ENCODE results near the gene PPTC7.
"Not testable (repeated sequence)": the region's sequence is repeated elsewhere in the genome, so short reads cannot be mapped to it uniquely, and the experiment has no call there.

PPTC7 gene

DNA sequence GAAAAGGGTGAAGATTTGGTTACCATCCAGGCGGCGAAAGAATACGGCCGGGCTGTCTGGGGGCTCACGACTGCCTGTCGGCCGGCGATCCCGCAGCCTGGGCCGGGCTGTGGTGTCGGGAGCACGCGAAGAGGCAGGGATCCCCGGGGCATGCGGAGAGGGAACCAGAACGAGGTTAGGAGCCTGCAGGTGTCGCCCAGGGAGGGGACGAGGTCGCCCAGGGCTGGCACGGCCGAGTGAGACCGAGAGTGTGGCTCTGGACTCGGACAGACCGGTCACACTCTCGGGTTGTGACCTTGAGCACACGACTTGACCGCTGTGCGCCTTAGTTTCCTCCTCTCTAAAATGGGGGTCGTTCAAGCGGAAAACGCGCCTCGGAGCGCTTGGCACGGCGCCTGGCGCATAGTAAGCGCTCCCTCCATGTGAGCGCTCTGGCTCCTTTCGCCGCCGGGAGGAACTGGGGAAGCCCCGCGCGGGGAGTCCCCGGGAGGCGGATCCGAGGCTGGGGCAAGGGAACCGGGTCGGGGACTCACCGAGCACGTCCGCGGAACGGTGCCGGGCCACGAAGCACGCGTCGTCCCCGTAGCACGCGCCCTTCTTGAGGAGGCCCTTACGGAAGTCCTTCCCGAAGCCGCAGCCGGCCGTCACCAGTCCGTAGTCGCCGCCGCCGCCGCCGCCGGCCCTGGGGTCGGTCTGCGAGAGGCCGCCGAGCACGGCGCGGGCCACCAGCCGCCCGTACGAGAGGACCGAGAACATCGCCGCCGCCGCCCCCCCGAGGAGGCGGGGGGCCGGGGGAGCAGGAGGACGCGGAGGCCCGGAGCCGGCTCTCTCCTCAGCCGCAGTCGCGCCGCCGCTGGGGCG is 612 bp downstream of the PPTC7 start:
- DNase-seq = peak; percentile 75 to 91 (median 85)

- peak in 1 of 3 experiments; percentile 65 for DNase-seq
Measured at GRCh38 chr12:110581931-110582275, 1.2 kb downstream of the PPTC7 start.

DNA sequence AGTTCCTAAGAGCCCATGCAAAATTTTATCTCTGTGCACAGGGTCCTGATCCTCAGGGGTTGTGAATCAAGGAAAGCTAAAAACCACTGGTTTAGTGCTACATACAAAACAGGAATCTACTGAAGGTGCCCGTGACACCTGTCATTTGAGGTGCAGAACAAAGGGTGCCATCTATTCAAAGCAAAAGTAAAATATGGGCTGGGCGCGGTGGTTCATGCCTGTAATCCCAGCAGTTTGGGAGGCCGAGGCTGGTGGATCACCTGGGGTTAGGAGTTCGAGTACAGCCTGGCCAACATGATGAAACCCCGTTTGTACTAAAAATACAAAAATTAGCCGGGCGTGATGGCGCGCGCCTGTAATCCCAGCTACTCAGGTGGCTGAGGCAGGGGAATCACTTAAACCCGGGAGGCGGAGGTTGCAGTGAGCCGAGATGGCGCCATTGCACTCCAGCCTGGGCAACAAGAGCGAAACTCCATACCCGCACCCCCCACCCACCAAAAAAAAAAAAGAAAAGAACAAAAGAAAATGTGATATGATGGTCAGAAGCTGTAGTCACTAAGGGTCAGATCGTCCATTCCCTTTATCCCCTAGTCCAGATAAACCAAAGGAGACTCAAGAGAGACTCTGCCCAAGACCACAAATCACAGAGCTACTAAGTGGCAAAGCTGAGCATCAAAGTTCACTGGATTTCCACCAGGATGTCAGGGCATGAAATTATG is 3.4 kb downstream of the PPTC7 start:
- no peak for DNase-seq

DNA sequence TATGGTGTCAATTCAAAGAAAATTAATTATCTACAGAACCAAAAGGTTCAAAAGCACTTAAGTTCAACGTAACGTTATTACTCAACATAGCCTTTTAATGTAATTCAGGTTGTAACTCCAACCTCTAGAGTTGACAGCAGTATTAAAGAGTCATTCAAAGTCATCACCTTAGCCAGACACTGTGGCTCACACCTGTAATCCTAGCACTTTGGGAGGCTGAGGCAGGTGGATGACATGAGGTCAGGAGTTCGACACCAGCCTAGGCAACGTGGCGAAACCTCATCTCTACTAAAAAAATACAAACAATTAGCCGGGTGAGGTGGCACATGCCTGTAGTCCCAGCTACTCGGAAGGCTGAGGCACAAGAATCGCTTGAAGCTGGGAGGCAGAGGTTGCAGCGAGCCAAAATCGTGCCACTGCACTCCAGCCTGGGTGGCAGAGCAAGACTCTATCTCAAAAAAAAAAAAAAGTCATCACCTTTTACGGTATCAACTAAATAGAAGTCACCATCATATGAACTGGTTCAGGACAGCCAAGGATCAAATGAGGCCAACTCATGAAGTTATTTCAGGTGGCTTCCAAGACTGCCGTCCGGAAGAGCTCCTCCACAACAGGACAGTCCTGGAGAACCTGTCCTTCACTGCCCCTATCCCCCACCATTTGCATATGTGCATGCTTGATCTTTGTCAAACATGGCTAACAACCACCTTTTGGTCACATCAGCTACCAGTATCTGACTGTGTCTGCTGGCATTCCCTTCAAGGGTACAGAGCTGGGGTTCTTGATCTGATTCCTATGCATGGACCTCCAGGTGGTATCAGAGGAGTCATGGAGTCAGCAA is 4.2 kb downstream of the PPTC7 start:
- DNase-seq = no peak

GRCh38 chr12:110577864-110578693 is 5.0 kb downstream of the PPTC7 start:
- no peak for DNase-seq

- no peak for DNase-seq
Measured at GRCh38 chr12:110576504-110576903, 6.6 kb downstream of the PPTC7 start.

GRCh38 chr12:110575326-110575725 is 7.8 kb downstream of the PPTC7 start:
- DNase-seq = no peak

DNA sequence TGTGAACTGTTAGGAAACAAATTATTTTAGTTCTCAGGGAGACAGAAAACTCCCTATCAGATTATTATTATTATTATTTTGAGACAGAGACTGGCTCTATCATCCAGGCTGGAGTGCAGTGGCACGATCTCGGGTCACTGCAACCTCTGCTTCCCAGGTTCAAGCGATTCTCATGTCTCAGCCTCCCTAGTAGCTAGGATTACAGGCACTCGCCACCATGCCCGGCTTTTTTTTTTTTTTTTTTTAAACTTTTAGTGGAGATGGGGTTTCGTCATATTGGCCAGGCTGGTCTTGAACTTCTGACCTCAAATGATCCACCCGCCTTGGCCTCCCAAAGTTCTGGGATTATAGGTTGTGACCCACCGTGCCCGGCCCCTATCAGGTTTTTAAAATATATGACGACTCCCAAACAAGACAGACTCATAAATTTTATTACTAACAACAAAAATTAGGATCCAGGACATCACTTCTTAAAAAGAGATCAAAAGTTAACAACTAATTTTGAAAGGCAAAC is 8.3 kb downstream of the PPTC7 start:
- not testable (repeated sequence) for DNase-seq

DNA sequence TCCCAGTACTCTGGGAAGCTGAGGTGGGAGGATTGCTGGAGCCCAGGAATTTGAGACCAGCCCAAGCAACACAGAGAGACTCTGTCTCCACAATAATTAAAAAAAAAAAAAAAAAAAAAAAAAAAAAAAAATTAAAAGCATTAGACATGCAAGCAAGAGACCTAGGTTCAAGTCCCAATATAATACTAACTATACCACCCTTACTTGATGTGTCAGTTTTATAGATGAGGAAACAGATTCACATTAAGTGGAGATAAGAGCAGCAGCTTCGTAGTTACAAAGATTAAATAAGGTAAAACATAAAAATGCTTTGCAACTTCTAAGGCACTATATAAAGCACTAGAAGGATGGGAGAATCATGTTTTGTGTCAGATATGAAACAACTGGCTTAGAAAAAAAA is 9.1 kb downstream of the PPTC7 start:
- DNase-seq = no peak

DNA sequence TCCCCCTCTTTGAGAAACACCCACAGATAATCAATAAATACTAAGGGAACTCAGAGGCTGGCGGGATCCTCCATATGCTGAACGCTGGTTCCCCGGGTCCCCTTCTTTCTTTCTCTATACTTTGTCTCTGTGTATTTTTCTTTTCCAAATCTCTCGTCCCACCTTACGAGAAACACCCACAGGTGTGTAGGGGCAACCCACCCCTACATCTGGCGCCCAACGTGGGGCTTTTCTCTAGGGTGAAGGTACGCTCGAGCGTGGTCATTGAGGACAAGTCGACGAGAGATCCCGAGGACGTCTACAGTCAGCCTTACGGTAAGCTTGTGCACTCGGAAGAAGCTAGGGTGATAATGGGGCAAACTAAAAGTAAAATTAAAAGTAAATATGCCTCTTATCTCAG is 12.3 kb downstream of the PPTC7 start:
- not testable (repeated sequence) for DNase-seq

DNA sequence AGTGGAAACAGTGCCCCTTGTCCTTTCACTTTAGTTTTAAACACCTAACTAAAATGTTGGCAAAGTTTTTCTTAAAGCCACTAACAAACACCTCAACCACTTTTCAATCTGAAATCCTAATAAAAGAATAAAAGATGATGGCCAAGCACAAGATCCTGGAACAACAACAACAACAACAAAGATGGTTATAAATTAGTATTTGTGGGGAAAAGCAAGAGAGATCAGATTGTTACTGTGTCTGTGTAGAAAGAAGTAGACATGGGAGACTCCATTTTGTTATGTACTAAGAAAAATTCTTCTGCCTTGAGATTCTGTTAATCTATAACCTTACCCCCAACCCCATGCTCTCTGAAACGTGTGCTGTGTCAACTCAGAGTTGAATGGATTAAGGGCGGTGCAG is 13.3 kb downstream of the PPTC7 start:
- not testable (repeated sequence) for DNase-seq

DNA sequence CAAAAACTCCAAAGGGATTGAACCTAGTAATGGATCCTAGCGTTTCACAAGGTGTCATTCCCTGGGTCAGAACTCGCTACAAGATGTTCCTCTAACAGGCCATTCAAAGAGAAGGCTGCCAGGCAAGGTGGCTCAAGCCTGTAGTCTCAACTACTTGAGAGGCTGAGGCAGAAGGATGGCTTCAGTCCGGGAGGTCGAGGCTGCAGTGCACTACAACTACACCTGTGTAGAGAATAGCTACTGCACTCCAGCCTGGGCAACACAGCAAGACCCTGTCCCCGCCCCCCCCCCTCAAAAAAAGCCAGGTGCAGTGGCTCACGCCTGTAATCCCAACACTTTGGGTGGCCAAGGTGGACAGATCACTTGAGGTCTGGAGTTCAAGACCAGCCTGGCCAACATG is 14.4 kb downstream of the PPTC7 start:
- no peak for DNase-seq

GRCh38 chr12:110566993-110567392 is 16.1 kb downstream of the PPTC7 start:
- DNase-seq = no peak

DNA sequence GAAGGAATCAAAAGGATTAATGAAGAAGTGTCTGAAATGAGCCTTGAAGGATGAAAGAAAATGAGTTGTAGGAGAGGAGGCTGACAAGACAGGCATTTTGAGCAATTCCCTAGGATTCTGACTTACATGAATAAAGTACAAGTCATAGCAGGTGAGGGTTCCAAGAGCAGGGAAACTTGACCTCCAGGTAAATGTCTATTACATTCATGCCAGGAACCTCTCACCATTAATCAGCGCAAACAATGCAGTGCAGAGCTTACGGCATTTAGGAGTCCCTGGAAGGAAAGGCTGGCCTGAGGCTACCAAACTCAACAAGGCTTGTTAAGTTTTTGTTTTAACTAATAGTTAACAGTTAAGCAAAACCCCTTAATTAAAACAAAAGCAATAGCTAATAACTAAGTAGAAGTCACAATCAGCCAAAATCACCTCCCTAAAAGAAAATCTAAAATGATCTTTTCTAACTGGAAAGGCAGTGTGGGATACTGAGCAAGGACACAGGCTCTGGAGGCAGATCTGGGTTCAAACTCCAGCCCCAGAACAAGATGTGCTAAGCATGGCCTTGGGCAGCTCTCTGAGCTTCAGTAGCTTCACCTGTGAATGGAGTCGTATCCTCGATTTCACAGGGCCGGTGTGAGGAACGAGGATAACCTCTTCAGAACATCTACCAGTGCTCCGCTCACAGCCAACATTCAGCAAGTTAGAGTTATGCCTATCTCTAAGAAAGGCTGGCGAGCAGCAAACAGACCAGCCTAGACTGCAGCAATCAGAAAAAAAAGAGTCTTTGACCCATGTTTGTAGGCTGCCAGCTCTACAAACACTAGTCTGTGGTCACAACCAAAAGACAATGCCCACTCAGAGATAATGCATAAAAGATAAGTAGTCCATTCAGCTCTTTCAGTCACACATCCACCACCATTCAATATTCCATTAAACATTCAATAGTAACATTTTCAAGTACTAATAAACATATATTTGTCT is 16.9 kb downstream of the PPTC7 start:
- DNase-seq = peak in 1 of 3 experiments; percentile 51

DNA sequence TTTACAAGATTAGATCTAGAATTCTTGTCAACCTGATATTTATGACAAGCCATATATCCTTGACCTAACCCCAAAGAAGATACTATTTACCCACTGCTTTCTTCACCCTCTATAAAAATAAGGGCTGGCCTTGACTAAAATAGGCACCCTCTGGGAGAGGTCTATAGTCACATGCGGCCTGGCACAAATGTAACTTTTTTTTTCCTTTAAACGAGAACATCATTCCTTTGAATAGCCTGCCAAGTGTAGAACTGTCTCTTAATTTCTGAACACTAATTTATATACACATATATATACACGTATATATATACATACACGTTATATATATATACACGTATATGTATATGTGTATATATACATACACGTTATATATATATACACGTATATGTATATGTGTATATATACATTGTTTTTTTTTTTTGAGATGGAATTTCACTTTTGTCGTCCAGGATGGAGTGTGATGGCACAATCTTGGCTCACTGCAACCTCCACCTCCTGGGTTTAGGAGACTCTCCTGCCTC is 18.6 kb downstream of the PPTC7 start:
- DNase-seq = no peak

DNA sequence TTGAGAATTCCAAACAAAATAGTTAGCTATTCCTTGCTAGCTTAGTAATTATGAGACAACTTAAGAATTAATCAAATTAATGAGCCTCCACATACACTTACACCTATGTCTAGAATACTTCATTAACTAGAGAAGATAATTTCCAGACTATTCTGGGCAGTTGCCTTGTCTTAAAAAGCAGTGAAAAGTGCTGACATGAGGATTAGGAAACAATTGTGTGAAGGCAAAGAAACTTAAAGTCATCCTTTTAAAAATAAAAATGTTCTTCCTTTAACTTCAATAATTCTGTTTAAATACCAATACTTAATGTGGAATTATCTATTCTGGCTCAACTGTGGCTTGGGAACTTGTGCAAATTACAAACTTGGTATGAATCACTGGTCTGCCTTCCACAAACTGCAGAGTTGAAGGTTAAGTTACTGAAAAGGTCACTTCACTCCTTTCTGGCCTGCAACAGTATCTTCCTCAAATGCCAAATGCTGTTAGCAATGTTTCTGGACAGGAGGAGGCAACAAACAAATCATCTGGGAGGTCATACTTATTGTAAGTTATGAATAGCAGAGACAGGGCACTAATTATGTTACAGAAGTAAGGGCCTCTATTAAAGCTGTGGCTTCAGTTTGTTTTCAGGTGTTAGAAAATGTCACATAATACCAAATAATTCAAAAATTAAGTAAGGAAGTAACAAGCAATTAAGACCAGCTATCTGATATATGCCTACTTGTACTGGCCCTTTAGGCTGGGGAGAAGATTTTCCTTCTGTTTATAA is 19.2 kb downstream of the PPTC7 start:
- DNase-seq = no peak

DNA sequence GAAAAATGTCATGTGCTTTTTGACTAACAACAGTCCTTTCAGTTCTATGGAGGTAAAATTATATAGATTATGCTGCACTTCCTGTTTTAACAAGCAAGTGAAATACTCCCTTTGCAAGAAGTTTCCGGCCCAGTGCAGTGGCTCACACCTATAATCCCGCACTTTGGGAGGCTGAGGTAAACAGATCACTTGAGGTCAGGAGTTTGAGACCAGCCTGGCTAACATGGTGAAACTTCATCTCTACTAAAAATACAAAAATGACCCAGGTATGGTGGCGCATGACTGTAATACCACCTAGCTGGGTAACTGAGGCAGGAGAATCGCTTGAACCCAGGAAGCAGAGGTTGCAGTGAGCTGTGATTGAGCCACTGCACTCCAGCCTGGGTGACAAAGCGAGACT is 20.7 kb downstream of the PPTC7 start:
- DNase-seq = not testable (repeated sequence)

- no peak for DNase-seq
Measured at GRCh38 chr12:110561471-110562201, 21.5 kb downstream of the PPTC7 start.

DNA sequence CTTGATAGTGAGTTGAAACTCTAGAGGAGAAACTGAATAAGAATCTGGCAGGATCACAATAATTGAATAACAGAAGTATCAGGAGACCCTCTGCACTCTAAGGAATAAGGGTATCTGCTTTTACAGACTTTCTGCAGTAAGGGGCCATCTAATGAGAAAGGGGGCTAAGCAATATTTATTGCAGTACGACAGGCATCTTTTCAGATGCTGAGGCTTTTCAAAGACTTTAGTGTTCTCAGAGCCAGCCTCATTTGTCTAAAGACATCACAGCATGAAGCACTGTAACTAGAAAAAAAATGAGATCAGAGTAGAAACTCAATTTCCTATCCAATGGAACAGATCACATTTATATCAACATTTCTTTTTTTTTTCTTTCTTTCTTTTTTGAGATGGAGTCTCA is 22.2 kb downstream of the PPTC7 start:
- DNase-seq = no peak
